SW 1271 (cell line): Measurements from ENCODE around the gene GATAD2B.

Experiments used
- DNase-seq, 2 experiments: peaks; one replicate each; lab custom pipeline; 2025; lab: John Stamatoyannopoulos, UW

Gene GATAD2B

GRCh38 chr1:153833171-153833570 lies 89.6 kb downstream of the GATAD2B start:
- no peak for DNase-seq

- no peak for DNase-seq
Observed at GRCh38 chr1:153832293-153832692, 90.5 kb downstream of the GATAD2B start.

GRCh38 chr1:153831026-153831425 lies 91.7 kb downstream of the GATAD2B start:
- DNase-seq: no peak

- DNase-seq: no peak
Observed at GRCh38 chr1:153827168-153827964, 95.4 kb downstream of the GATAD2B start.

GRCh38 chr1:153818876-153819275 lies 103.9 kb downstream of the GATAD2B start:
- no peak for DNase-seq

GRCh38 chr1:153816283-153816889 lies 106.4 kb downstream of the GATAD2B start:
- DNase-seq: no peak

GRCh38 chr1:153805886-153806719 lies 116.7 kb downstream of the GATAD2B start:
- no peak for DNase-seq

- peak; percentile 24 to 45 for DNase-seq
Observed at GRCh38 chr1:153805042-153805745, 117.6 kb downstream of the GATAD2B start.

- no peak for DNase-seq
Observed at GRCh38 chr1:153804112-153804511, 118.7 kb downstream of the GATAD2B start.

GRCh38 chr1:153803470-153804056 lies 119.2 kb downstream of the GATAD2B start:
- no peak for DNase-seq

- DNase-seq: no peak
Observed at GRCh38 chr1:153801786-153802697, 120.7 kb downstream of the GATAD2B start.

GRCh38 chr1:153801028-153801625 lies 121.6 kb downstream of the GATAD2B start:
- DNase-seq: no peak

- no peak for DNase-seq
Observed at GRCh38 chr1:153800516-153800915, 122.3 kb downstream of the GATAD2B start.

- no peak for DNase-seq
Observed at GRCh38 chr1:153799566-153800465, 123.0 kb downstream of the GATAD2B start.

- DNase-seq: no peak
Observed at GRCh38 chr1:153799016-153799415, 123.8 kb downstream of the GATAD2B start.

GRCh38 chr1:153798468-153798780 lies 124.3 kb downstream of the GATAD2B start:
- DNase-seq: no peak

GRCh38 chr1:153796786-153797659 lies 125.7 kb downstream of the GATAD2B start:
- DNase-seq: peak in 1 of 2 experiments; percentile 32
